Transverse colon (tissue), 4 donors: Measurements from ENCODE around the gene B4GALT5.

Source experiments
- EP300 ChIP-seq: sonication (generic); formaldehyde crosslinking; IDR thresholded peaks from one replicate; pipeline ENCODE4 v1.6.1; 2017; ENCODE audit warnings: antibody characterized with exemption, low read depth
- POLR2A ChIP-seq: fragments of 450-650 bp; IDR thresholded peaks from one replicate; pipeline ENCODE4 v1.6.1; 2016; ENCODE audit warnings: antibody characterized with exemption, mild to moderate bottlenecking, moderate library complexity
- POLR2AphosphoS5 ChIP-seq, 3 donors: sonication (generic); formaldehyde crosslinking; IDR thresholded peaks; one replicate each; pipeline ENCODE4 v1.6.1; 2016; ENCODE audit warnings: antibody characterized with exemption in 3 of 3
- TF ChIP-seq, protein P1 (sequence below), 5 experiments: fragments of 200-600 bp in 3 of 5; fragments of 450-650 bp in 2 of 5; sonication (generic) in 3 of 5; IDR thresholded peaks; 1 replicate in 2 of 5; 2 replicates in 3 of 5; pipeline ENCODE4 v1.5.1; 2016 to 2017; ENCODE audit warnings: antibody characterized with exemption in 5 of 5, inconsistent platforms in 3 of 5, mild to moderate bottlenecking in 2 of 5, moderate library complexity in 1 of 5

DNA sequence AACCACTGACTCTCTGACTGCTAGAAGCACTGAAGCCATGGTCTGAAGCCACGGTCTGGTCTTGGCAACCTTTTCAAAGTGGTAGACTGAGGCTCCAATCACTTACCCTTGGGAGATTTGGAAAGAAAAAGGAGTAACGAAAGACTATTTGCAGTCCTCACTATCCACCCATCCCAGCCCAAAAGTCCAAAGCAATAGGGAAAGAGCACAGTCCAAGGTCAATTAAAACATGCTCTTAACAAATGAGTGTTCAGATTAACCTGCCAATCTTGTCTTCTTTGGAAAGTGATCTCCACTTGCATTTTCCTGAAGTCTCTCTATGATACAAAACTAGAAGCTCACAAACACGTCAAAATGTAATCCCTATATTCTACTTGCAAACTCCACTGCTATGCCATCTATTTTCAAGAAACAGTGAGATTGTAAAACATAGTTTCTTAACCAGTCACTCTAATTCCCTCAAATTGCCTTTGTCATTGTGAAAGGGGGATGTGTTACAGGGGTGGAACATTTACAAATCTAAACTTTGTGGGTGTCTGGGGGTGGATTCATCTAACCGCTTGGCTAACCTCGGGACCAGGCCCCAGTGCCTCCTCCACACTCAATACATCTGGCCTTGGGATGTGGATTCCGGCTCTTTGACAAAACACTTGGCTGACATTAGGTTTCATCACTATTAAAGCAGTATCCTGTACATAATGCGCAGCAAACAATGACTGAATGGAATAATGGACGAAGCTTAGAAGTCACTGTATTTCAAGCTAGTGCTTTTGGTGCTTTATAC is 56.4 kb downstream of the B4GALT5 start:
- TF ChIP-seq, protein P1, sequence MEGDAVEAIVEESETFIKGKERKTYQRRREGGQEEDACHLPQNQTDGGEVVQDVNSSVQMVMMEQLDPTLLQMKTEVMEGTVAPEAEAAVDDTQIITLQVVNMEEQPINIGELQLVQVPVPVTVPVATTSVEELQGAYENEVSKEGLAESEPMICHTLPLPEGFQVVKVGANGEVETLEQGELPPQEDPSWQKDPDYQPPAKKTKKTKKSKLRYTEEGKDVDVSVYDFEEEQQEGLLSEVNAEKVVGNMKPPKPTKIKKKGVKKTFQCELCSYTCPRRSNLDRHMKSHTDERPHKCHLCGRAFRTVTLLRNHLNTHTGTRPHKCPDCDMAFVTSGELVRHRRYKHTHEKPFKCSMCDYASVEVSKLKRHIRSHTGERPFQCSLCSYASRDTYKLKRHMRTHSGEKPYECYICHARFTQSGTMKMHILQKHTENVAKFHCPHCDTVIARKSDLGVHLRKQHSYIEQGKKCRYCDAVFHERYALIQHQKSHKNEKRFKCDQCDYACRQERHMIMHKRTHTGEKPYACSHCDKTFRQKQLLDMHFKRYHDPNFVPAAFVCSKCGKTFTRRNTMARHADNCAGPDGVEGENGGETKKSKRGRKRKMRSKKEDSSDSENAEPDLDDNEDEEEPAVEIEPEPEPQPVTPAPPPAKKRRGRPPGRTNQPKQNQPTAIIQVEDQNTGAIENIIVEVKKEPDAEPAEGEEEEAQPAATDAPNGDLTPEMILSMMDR (IDR thresholded peaks at IDR 0.05): no peak
- no peak for TF ChIP-seq POLR2AphosphoS5 (IDR thresholded peaks at IDR 0.05)
- no peak for TF ChIP-seq POLR2A
- no peak for TF ChIP-seq EP300
